Head of caudate nucleus (tissue), 42 donors: ENCODE measurements around the gene ME3.
"Not testable (repeated sequence)": the region's sequence is repeated elsewhere in the genome, so short reads cannot be mapped to it uniquely, and the experiment has no call there.

Experiments
- DNase-seq, 42 donors: peaks; one replicate each; pipeline versions ENCODE4 v3.0.0 to v3.0.0-alpha.2; 2020 to 2021; ENCODE audit warnings: mixed read lengths in 7 of 42
- intact Hi-C: fragments of 100-400 bp; cut with DNase I; formaldehyde crosslinking; loops from one replicate; pipeline ENCODE4 v1.15.0; 2022

ME3 gene

DNA sequence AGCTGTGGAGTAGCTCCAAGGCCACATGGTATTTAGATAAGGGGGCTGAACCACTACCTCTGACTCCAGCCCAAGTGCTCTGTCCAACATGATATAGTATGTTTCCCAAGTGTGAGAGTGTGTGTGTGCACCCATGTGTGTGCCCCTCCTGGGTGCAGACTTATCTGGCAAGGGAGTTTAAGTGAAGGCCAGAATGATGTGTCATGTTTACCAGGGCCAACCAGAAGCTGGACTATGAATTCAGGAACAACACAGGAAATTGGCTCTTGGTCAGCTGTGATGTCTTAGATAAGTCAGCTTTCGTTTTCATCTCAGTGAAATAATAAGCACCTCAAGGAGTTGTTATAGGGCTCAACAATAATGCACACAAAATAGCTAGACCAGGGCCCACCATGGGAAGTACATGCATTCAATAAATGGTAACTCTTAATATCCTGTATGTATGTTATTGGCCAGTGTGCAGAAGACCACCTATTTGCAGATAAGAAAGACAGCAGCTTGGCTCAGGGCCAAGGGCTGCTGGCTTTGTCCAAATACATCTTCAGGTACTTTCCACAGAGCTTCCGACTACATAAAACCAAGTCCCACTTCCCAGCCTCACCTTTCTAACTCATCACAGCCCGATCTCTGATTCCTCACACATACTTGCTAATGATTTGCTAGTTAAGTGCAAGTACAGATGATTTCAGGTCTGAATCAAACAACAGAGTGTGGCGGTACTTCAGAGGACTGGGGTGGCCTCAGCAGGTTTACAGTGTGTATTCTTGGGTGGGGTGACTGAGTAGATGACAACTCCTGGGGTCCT is 120.9 kb downstream of the ME3 start:
- intact Hi-C loops, result no loop called here
- DNase-seq, result no peak

GRCh38 chr11:86550757-86551156 is 121.7 kb downstream of the ME3 start:
- DNase-seq, result no peak
- intact Hi-C loops, result no loop called here

DNA sequence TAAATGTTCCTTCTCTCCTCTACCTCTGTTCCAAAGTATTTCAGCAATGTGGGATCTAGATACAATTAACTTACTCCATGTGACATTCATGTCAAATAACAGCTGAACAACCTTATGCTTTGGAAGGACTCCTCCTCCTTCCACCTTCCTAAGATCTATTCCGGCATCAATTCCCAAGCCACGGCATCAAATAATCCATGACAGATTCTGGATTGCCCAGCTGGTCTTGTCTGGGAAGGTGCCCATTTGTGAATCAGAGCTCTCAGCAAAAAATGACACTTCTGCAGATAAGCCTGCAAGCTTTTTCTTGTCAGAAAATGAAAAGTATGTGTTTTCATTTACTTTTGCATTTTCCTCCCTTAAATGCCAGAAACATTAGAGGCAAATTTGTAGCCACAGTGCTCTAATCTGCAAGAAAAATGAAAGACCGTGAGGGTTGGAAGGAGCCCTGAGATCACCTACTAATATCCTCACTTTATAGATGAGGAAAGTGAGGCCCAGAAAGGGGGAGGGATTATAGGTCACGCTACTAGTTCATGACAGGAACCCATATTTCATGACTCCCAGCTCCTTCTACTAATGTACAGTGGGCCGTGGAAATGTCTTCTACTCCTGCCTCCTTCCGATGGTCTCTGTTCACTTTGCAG is 124.0 kb downstream of the ME3 start:
- DNase-seq, result peak in 3 of 42 donors; percentile 24 to 53 (median 25)
- intact Hi-C loops, result no loop called here

GRCh38 chr11:86547727-86548126 is 124.7 kb downstream of the ME3 start:
- intact Hi-C loops, result no loop called here
- DNase-seq, result peak in 1 of 42 donors; percentile 12

GRCh38 chr11:86541299-86541698 is 131.1 kb downstream of the ME3 start:
- intact Hi-C loops, DNase-seq: not testable (repeated sequence)

DNA sequence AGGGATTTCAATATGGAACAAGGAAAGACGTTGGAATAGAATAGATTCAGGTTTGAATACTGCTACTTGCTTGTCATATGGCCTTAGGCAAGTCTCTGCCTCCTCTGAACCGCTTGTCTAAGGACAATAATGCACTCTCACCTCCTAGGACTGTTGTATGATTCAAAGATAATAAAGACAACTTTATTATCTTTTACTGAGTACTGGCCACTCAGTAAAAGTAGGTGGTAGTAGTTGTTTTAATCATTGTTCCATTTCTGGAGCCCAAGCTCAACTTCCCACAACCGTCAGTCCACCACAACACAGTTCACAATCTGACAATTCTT is 134.2 kb downstream of the ME3 start:
- no peak for DNase-seq
- intact Hi-C loops, result no loop called here

DNA sequence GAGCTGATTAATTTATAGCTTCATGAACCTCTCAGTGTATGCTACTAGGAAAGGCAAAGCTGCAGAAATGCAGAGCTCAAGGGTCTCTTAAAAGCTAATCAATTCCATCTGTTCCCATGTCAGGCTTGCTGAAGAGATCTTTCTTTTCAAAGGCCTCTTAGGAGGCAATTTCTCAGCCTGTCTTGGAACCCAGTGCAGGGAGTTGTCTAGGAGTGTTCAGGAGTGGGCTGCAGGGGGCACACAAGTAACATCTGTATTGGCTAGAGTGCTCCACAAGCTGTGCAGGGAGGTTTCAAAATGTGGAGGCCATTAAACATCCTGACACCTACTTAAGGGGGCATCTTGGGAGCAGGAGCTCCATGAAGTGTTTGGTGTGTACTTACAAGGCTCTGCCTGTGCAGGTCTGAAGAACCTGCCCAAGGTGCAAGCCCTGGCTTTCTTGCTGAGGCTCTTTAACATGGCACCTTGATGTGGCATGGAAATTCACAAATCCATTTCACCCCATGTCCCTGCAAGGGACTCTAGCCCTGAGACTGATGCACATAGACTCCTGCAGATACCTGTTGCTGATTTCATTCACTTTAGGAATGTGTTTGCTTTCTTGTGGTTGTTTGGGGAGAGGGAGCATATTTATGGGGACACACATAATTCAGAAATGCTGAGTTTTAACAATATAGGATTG is 134.7 kb downstream of the ME3 start:
- no peak for DNase-seq

GRCh38 chr11:86535773-86536172 is 136.6 kb downstream of the ME3 start:
- intact Hi-C loops, result no loop called here
- DNase-seq, result no peak

More for the DNA sequence above, 134.7 kb downstream of the ME3 start:
- intact Hi-C loops, result no loop called here

DNA sequence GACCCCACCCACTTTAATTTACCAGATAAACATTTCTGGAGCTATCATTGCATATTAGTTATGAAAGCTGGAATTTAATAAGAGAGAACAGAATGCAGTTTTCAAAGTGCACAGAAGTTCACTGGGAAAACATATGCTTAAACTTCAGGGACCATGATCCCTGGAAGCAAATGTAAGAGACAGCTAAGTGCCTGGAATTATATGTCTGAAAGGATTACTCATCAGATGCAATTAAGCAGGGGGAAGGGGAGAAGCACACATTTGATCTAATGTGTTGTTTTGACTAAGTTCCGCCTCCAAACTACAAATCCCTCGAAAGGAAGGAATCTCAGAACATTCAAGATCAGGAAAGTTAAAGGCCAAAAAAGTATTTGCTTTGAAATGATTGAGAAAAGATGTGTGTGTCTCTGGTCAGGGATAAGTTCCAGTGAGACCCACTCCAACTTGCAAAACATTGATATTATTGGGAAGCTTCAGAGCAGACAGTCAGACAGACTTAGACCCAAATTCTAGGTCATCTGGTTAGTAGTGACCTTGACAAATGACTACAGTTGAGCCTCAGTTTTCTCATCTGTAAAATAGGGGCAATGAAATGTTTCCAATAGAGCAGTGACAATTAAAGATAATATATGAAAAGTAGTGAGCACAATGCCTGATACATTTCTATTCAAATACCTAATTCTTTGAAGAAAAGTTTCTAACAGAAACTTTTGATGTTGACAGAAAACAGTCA is 147.6 kb downstream of the ME3 start:
- peak in 6 of 42 donors; percentile 12 to 45 (median 21) for DNase-seq

GRCh38 chr11:86523738-86524619 is 148.4 kb downstream of the ME3 start:
- intact Hi-C loops, result no loop called here
- no peak for DNase-seq

More for the DNA sequence above, 147.6 kb downstream of the ME3 start:
- intact Hi-C loops, result no loop called here

GRCh38 chr11:86522512-86522911 is 149.9 kb downstream of the ME3 start:
- DNase-seq, intact Hi-C loops: not testable (repeated sequence)

DNA sequence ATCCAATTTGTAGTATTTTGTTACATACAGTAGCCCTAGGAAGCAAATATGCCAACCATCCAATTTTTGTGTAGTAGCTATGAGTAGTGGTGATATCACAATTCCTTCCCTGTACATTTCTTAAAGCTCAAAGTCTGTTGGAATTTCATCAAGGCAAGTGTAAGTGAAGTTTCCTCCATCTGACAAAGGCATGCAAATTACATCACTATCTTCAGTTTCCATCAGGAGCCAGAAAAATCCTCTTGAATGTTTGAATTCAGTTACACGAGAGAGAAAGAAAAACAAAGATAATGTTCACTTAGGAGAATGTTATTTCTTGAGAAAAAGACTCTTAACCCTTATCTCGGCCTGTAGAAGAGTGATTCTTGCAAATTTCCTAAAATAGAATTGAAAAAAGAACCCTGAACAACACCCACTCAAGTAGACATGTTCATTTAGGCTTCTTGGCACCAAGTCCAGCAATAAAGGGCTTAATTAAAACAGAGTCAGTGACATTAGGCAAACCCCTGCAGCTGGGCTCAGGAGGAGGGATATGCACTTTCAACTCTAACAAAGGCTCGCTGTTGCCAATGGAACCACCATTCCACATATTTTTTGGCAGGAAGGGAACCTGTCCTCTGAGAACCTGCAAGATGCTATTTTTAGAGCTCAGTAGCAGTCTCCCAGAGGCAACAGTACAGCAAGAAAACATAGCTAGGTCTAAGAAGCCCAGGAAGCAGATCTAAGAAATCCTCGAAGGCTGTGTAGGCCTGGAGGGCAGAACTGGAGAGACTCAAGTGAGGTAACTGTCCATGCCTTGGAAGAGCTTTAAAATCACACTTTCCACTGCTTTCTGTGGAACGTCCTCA is 153.1 kb downstream of the ME3 start:
- DNase-seq, result no peak

GRCh38 chr11:86518211-86518610 is 154.2 kb downstream of the ME3 start:
- intact Hi-C loops, result no loop called here
- no peak for DNase-seq

More for the DNA sequence above, 153.1 kb downstream of the ME3 start:
- intact Hi-C loops, result no loop called here

DNA sequence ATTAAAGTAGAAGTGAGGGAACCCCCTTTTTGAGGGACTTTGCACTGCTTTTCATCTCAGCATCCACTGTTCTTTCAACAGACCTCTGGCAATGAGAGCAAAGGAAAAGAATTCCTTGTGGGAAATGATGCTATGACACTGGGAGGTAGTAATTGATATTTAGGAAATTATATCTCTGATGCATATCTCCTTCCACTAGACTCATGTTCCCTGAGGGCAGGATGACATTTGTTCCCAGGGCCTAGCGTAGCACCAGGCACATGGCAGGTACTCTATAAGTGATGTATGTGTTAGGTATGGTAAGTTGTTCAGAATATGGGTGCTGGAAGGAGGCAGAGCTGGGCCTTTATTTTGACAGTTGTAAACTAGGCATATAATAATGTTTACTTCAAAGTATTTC is 154.9 kb downstream of the ME3 start:
- intact Hi-C loops, result no loop called here
- DNase-seq, result no peak

- DNase-seq, result peak in 34 of 42 donors; percentile 6 to 72 (median 34)
- intact Hi-C loops, result no loop called here
These were observed 156.9 kb downstream of the ME3 start for GRCh38 chr11:86515297-86516094.

DNA sequence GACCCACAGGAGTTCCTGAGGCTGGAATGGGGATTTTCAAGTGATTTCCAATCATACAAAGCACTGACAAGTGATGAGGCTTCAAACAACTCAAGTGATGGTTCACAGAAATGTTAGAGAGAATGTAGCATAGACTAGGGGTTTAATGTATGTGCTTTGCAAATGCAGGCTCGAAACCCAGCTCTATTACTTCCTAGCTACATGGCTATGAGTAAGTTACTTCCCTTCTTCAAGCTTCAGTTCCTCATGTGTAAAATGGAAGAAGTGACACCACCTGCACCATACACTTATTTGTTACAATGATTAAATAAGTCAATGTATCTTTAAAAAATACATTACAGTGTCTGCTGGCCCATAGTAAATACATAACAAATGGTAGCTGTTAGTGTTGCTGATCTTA is 158.0 kb downstream of the ME3 start:
- intact Hi-C loops, result no loop called here
- DNase-seq, result no peak
